Uterus (tissue), 4 donors: ENCODE data around the gene MTHFR. TPM values are rescaled to one million over a fixed set of nuclear protein-coding genes. Genes with fewer than 3 reads are reported as not detected.

Source experiments
- DNase-seq, 2 donors: peaks; one replicate each; pipeline ENCODE4 v3.0.0-alpha.2; 2019 to 2020
- H3K27ac ChIP-seq, 2 donors: fragments of 200-600 bp; sonication (generic); 1 replicate in 1 of 2; 2 replicates in 1 of 2; pipeline ENCODE4 v1.5.1; 2016 to 2018
- H3K27me3 ChIP-seq, 2 donors: fragments of 200-600 bp; sonication (generic); one replicate each; pipeline ENCODE4 v1.5.1; 2018 to 2019; ENCODE audit warnings: control low read depth in 1 of 2
- H3K36me3 ChIP-seq, 2 donors: fragments of 200-600 bp; sonication (generic); one replicate each; pipeline ENCODE4 v1.5.1; 2019; ENCODE audit warnings: control low read depth in 1 of 2
- H3K4me1 ChIP-seq, 2 donors: fragments of 200-600 bp; sonication (generic); one replicate each; pipeline ENCODE4 v1.5.1; 2018 to 2019; ENCODE audit warnings: control low read depth in 1 of 2
- H3K4me3 ChIP-seq, 2 donors: fragments of 200-600 bp; sonication (generic); 1 replicate in 1 of 2; 2 replicates in 1 of 2; pipeline ENCODE4 v1.5.1; 2018 to 2019; ENCODE audit warnings: mild to moderate bottlenecking in 1 of 2
- H3K9me3 ChIP-seq, 2 donors: fragments of 200-600 bp; sonication (generic); one replicate each; pipeline ENCODE4 v1.5.1; 2019; ENCODE audit warnings: control low read depth in 1 of 2
- CTCF ChIP-seq, 4 experiments: fragments of 200-600 bp in 2 of 4; fragments of 450-650 bp in 2 of 4; sonication (generic) in 2 of 4; IDR thresholded peaks; one replicate each; pipeline ENCODE4 v1.5.1; 2016 to 2019; ENCODE audit warnings: antibody characterized with exemption in 4 of 4, mild to moderate bottlenecking in 2 of 4, moderate library complexity in 1 of 4
- POLR2A ChIP-seq, 2 donors: fragments of 450-650 bp; IDR thresholded peaks; one replicate each; pipeline ENCODE4 v1.6.1; 2016; ENCODE audit warnings: antibody characterized with exemption in 2 of 2, mild to moderate bottlenecking in 1 of 2, moderate library complexity in 1 of 2
- intact Hi-C: fragments of 100-400 bp; cut with DNase I; formaldehyde crosslinking; loops from one replicate; pipeline ENCODE4 v1.15.1; 2023; ENCODE audit warnings: low total_unique reads
- total RNA-seq, 4 donors: library from RNA; depleted of rRNA in 3 of 4; stranded (reverse); fragments of >200 nt in 3 of 4; gene quantifications; one replicate each; pipeline versions ENCODE4 v1.1.0 to v1.2.4, GENCODE V29; 2014 to 2023
- donor health status: DM: yes; HTN: yes; CAD: no.

The MTHFR gene
- total RNA-seq, 4 donors from 2014 or later = 15.0 to 56.8 (median 29.9) TPM

GRCh38 chr1:11784993-11785769 is 20.6 kb downstream of the MTHFR start:
- H3K36me3 ChIP-seq = no peaks in the 10 kb centered on the region

GRCh38 chr1:11784256-11784992 is 21.3 kb downstream of the MTHFR start:
- intact Hi-C loops = no loop called here
- no peak for TF ChIP-seq CTCF (IDR thresholded peaks at IDR 0.05)
- TF ChIP-seq POLR2A (IDR thresholded peaks at IDR 0.05) = no peak
- no peak for DNase-seq

More at GRCh38 chr1:11784993-11785769, 20.6 kb downstream of the MTHFR start:
- H3K4me3 ChIP-seq = peak overlapping the region in 1 of 2 donors; percentile 17
- peak overlapping the region; percentile 54 to 61 for H3K27ac ChIP-seq
- DNase-seq = peak; percentile 64 to 72
- H3K9me3 ChIP-seq = no peaks in the 10 kb centered on the region
- peaks cover 0 to 6% of the 10 kb centered on the region in 2 donors for H3K4me1 ChIP-seq
- intact Hi-C loops = no loop called here
- no peaks in the 10 kb centered on the region for H3K27me3 ChIP-seq
- peak; percentile 75 to 85 (median 82) for TF ChIP-seq CTCF (IDR thresholded peaks at IDR 0.05)
- no peak for TF ChIP-seq POLR2A (IDR thresholded peaks at IDR 0.05)

GRCh38 chr1:11783556-11783955 is 22.2 kb downstream of the MTHFR start:
- Histone ChIP-seq H3K36me3 (no peaks in the 10 kb centered on the region), H3K27ac (no peak overlapping the region), H3K27me3 (no peaks in the 10 kb centered on the region), H3K9me3 (no peaks in the 10 kb centered on the region), H3K4me3 (no peak overlapping the region), H3K4me1 (no peaks in the 10 kb centered on the region)
- no peak for TF ChIP-seq POLR2A (IDR thresholded peaks at IDR 0.05)
- no peak for TF ChIP-seq CTCF (IDR thresholded peaks at IDR 0.05)
- intact Hi-C loops = no loop called here
- DNase-seq = no peak

More at GRCh38 chr1:11784256-11784992, 21.3 kb downstream of the MTHFR start:
- H3K27ac ChIP-seq = peak overlapping the region; percentile 54 to 61
- no peaks in the 10 kb centered on the region for H3K9me3 ChIP-seq
- no peaks in the 10 kb centered on the region for H3K36me3 ChIP-seq
- H3K4me1 ChIP-seq = no peaks in the 10 kb centered on the region
- no peaks in the 10 kb centered on the region for H3K27me3 ChIP-seq
- H3K4me3 ChIP-seq = peak overlapping the region in 1 of 2 donors; percentile 17

- no peak overlapping the region for H3K4me3 ChIP-seq
- no peaks in the 10 kb centered on the region for H3K4me1 ChIP-seq
- no peaks in the 10 kb centered on the region for H3K36me3 ChIP-seq
- H3K9me3 ChIP-seq = no peaks in the 10 kb centered on the region
- H3K27ac ChIP-seq = no peak overlapping the region
- TF ChIP-seq CTCF (IDR thresholded peaks at IDR 0.05) = no peak
- TF ChIP-seq POLR2A (IDR thresholded peaks at IDR 0.05) = no peak
- DNase-seq = no peak
- H3K27me3 ChIP-seq = no peaks in the 10 kb centered on the region
- intact Hi-C loops = no loop called here
Measured at GRCh38 chr1:11782127-11782708, 23.5 kb downstream of the MTHFR start.
